H9 (cell line): ENCODE data around the gene PQBP1. TPM values are rescaled to one million over a fixed set of nuclear protein-coding genes. Genes with fewer than 3 reads are reported as not detected.

Experiments used
- DNase-seq: peaks from one replicate; pipeline ENCODE4 v3.0.0-alpha.2; 2017
- H2AFZ ChIP-seq: one replicate; pipeline ENCODE4 v1.6.1; 2013; ENCODE audit warnings: mild to moderate bottlenecking, low read length, control low read depth, moderate library complexity
- H2AK5ac ChIP-seq: 2 replicates; pipeline ENCODE4 v1.6.1; 2013; ENCODE audit warnings: low read length, control low read depth, mixed read lengths; ENCODE audit not compliant: insufficient read length
- H2BK120ac ChIP-seq: one replicate; pipeline ENCODE4 v1.6.1; 2013; ENCODE audit warnings: low read depth, mild to moderate bottlenecking, low read length, control low read depth, inconsistent platforms; ENCODE audit not compliant: poor library complexity, severe bottlenecking
- H2BK12ac ChIP-seq: 2 replicates; pipeline ENCODE4 v1.6.1; 2013; ENCODE audit warnings: low read length, control low read depth, mixed read lengths, low read depth; ENCODE audit not compliant: insufficient read length
- H2BK15ac ChIP-seq: 2 replicates; pipeline ENCODE4 v1.6.1; 2013; ENCODE audit warnings: low read depth, low read length, control low read depth
- H2BK20ac ChIP-seq: one replicate; pipeline ENCODE4 v1.6.1; 2013; ENCODE audit warnings: low read depth, mild to moderate bottlenecking, low read length, control low read depth, inconsistent platforms; ENCODE audit not compliant: poor library complexity, severe bottlenecking
- H2BK5ac ChIP-seq: 2 replicates; pipeline ENCODE4 v1.6.1; 2013; ENCODE audit warnings: low read length, control low read depth, mixed read lengths; ENCODE audit not compliant: insufficient read length
- H3K14ac ChIP-seq: 2 replicates; pipeline ENCODE4 v1.6.1; 2013; ENCODE audit warnings: low read length, control low read depth; ENCODE audit not compliant: insufficient read depth
- H3K18ac ChIP-seq: 2 replicates; pipeline ENCODE4 v1.6.1; 2013; ENCODE audit warnings: low read depth, mild to moderate bottlenecking, mixed read lengths, low read length, control low read depth; ENCODE audit not compliant: insufficient read length
- H3K23ac ChIP-seq: 2 replicates; pipeline ENCODE4 v1.6.1; 2013; ENCODE audit warnings: low read length, control low read depth, mixed read lengths, low read depth; ENCODE audit not compliant: insufficient read length
- H3K23me2 ChIP-seq: 2 replicates; pipeline ENCODE4 v1.6.1; 2013; ENCODE audit warnings: low read depth, mild to moderate bottlenecking, mixed read lengths, low read length, control low read depth; ENCODE audit not compliant: insufficient read length, poor library complexity, severe bottlenecking
- H3K27ac ChIP-seq: 2 replicates; pipeline ENCODE4 v1.5.1; 2013; ENCODE audit warnings: low read length, control low read depth, mixed read lengths, low read depth; ENCODE audit not compliant: insufficient read length
- H3K27me3 ChIP-seq: 2 replicates; pipeline ENCODE4 v1.6.1; 2013; ENCODE audit warnings: low read length, control low read depth, inconsistent platforms; ENCODE audit not compliant: insufficient read depth
- H3K4ac ChIP-seq: 2 replicates; pipeline ENCODE4 v1.6.1; 2013; ENCODE audit warnings: low read depth, mild to moderate bottlenecking, control low read depth, inconsistent platforms, low read length, moderate library complexity
- H3K4me1 ChIP-seq: 2 replicates; pipeline ENCODE4 v1.6.1; 2013; ENCODE audit warnings: low read length, control low read depth, inconsistent platforms; ENCODE audit not compliant: insufficient read depth
- H3K4me2 ChIP-seq: 2 replicates; pipeline ENCODE4 v1.6.1; 2013; ENCODE audit warnings: low read length, control low read depth, mixed read lengths; ENCODE audit not compliant: insufficient read length, insufficient read depth
- H3K56ac ChIP-seq: 2 replicates; pipeline ENCODE4 v1.6.1; 2013; ENCODE audit warnings: low read depth, mild to moderate bottlenecking, mixed read lengths, low read length, control low read depth; ENCODE audit not compliant: insufficient read length
- H3K79me1 ChIP-seq: 2 replicates; pipeline ENCODE4 v1.6.1; 2013; ENCODE audit warnings: low read depth, mild to moderate bottlenecking, moderate library complexity, low read length, control low read depth, inconsistent platforms; ENCODE audit not compliant: insufficient read depth, poor library complexity, severe bottlenecking
- H3K79me2 ChIP-seq: 2 replicates; pipeline ENCODE4 v1.6.1; 2013; ENCODE audit warnings: low read length, control low read depth, inconsistent platforms; ENCODE audit not compliant: insufficient read depth
- H3K9ac ChIP-seq: 2 replicates; pipeline ENCODE4 v1.6.1; 2013; ENCODE audit warnings: low read length, control low read depth, mixed read lengths; ENCODE audit not compliant: insufficient read length; ENCODE audit errors: extremely low read depth
- H3K9me3 ChIP-seq: one replicate; pipeline ENCODE4 v1.6.1; 2013; ENCODE audit warnings: low read depth, low read length, inconsistent platforms; ENCODE audit not compliant: control insufficient read depth
- H3T11ph ChIP-seq: one replicate; pipeline ENCODE4 v1.6.1; 2013; ENCODE audit warnings: mild to moderate bottlenecking, low read length, control low read depth, inconsistent platforms
- H4K20me1 ChIP-seq: one replicate; pipeline ENCODE4 v1.6.1; 2013; ENCODE audit not compliant: control insufficient read depth, insufficient read length, insufficient read depth
- H4K5ac ChIP-seq: 2 replicates; pipeline ENCODE4 v1.6.1; 2013; ENCODE audit warnings: low read depth, mild to moderate bottlenecking, mixed read lengths, low read length, control low read depth; ENCODE audit not compliant: insufficient read length
- H4K8ac ChIP-seq: replicated peaks from 2 replicates; pipeline ENCODE4 v1.6.1; 2013; ENCODE audit warnings: low read length, control low read depth, mixed read lengths, low read depth; ENCODE audit not compliant: insufficient read length
- H4K91ac ChIP-seq: 2 replicates; pipeline ENCODE4 v1.6.1; 2013; ENCODE audit warnings: low read depth, mild to moderate bottlenecking, moderate library complexity, mixed read lengths, low read length, control low read depth; ENCODE audit not compliant: insufficient read length
- H3K27ac Mint-ChIP-seq, 3 experiments: 2 replicates in 2 of 3; 3 replicates in 1 of 3; pipeline ENCODE4 v1.8.0; 2020 to 2021; ENCODE audit warnings: mixed read lengths in 3 of 3, mild to moderate bottlenecking in 1 of 3, moderate library complexity in 1 of 3
- H3K27me3 Mint-ChIP-seq: 2 replicates; pipeline ENCODE4 v1.8.0; 2021; ENCODE audit warnings: low read depth, mild to moderate bottlenecking, moderate library complexity, mixed read lengths
- H3K36me3 Mint-ChIP-seq, 3 experiments: 2 replicates in 2 of 3; 3 replicates in 1 of 3; pipeline ENCODE4 v1.8.0; 2020 to 2021; ENCODE audit warnings: low read depth in 3 of 3, mixed read lengths in 3 of 3; ENCODE audit not compliant: insufficient read depth in 1 of 3
- H3K4me1 Mint-ChIP-seq, 2 experiments: 2 replicates each; pipeline ENCODE4 v1.8.0; 2020; ENCODE audit warnings: mixed read lengths in 2 of 2
- H3K4me3 Mint-ChIP-seq, 2 experiments: 2 replicates in 1 of 2; 3 replicates in 1 of 2; pipeline ENCODE4 v1.8.0; 2020 to 2021; ENCODE audit warnings: mild to moderate bottlenecking in 2 of 2, mixed read lengths in 2 of 2, moderate library complexity in 1 of 2
- H3K9me3 Mint-ChIP-seq, 2 experiments: 2 replicates in 1 of 2; 3 replicates in 1 of 2; pipeline ENCODE4 v1.8.0; 2020; ENCODE audit warnings: mild to moderate bottlenecking in 2 of 2, mixed read lengths in 2 of 2, moderate library complexity in 1 of 2
- CTCF ChIP-seq: fragments of 200-600 bp; sonication (generic); conservative IDR thresholded peaks from 3 replicates; pipeline ENCODE4 v1.8.0; 2021; ENCODE audit warnings: antibody characterized with exemption, mild to moderate bottlenecking
- WGBS: extraction: QIAGEN DNeasy Blood & Tissue Kit; methylation state at CpG from one replicate; pipeline ENCODE4 v1.1.7; 2013; ENCODE audit warnings: missing lambda C conversion rate, low lambda C conversion rate, mixed read lengths; ENCODE audit not compliant: insufficient read length; ENCODE audit errors: extremely low coverage; 5-methylcytosine and 5-hydroxymethylcytosine counted together
- total RNA-seq: library from RNA; stranded (reverse); gene quantifications from 2 replicates; pipeline ENCODE4 v1.2.1, GENCODE V29; 2021

PQBP1 gene
- total RNA-seq, 1 experiment from 2014 or later = 87.9 TPM

GRCh38 chrX:48936429-48937053 is 38.8 kb downstream of the PQBP1 start:
- peak overlapping the region; percentile 49 for H3K4me2 ChIP-seq

More at GRCh38 chrX:48936429-48937053, 38.8 kb downstream of the PQBP1 start:
- Histone ChIP-seq H4K20me1 (no peaks in the 10 kb centered on the region), H3K18ac (no peak overlapping the region), H2AK5ac (no peak overlapping the region), H2BK20ac (no peak overlapping the region), H2AFZ (no peak overlapping the region), H3K23me2 (no peaks in the 10 kb centered on the region), H4K5ac (peak overlapping the region; percentile 43), H3T11ph (no peak overlapping the region), H3K27ac (no peak overlapping the region), H3K27me3 (no peaks in the 10 kb centered on the region), H3K23ac (no peak overlapping the region), H4K91ac (peak overlapping the region; percentile 18), H3K79me2 (peaks cover 3% of the 10 kb centered on the region; the same call in 1 of the 2 replicates), H3K79me1 (no peaks in the 10 kb centered on the region), H2BK12ac (peak overlapping the region; percentile 8), H3K9me3 (no peaks in the 10 kb centered on the region), H3K14ac (no peak overlapping the region), H3K9ac (no peak overlapping the region), H3K56ac (no peak overlapping the region), H2BK15ac (no peak overlapping the region), H3K4ac (no peak overlapping the region), H2BK5ac (peak overlapping the region; percentile 58), H2BK120ac (no peak overlapping the region), H3K4me1 (peaks cover 4% of the 10 kb centered on the region; the same call in 1 of the 2 replicates), H4K8ac (no peak overlapping the region)
- Mint-ChIP-seq H3K9me3 (peaks cover 60 to 70% of the 10 kb centered on the region in 2 experiments), H3K27me3 (no peaks in the 10 kb centered on the region; the same call in none of the 2 replicates), H3K4me1 (peaks cover 15 to 28% of the 10 kb centered on the region in 2 experiments), H3K4me3 (peak overlapping the region in 1 of 2 experiments; percentile 31; a peak in 2 of 5 replicates), H3K36me3 (peaks cover 32 to 56% (median 47%) of the 10 kb centered on the region in 3 experiments), H3K27ac (peak overlapping the region; percentile 34 to 92 (median 87); a peak in 4 of 7 replicates)
- no peak for DNase-seq
- WGBS = no CpG with 5 or more reads among the region's 8 CpGs
- no peak for TF ChIP-seq CTCF
